HG02943 (cell line): Measurements from ENCODE around the gene AHI1.
"Not testable (repeated sequence)": the region's sequence is repeated elsewhere in the genome, so short reads cannot be mapped to it uniquely, and the experiment has no call there.

ENCODE experiments used
- ATAC-seq: cut with Tn5 transposase; IDR thresholded peaks from one replicate; pipeline ENCODE4 v1.9.1; 2021; ENCODE audit warnings: mild to moderate bottlenecking, low read depth, moderate library complexity; ENCODE audit not compliant: unreplicated experiment

Gene AHI1

DNA sequence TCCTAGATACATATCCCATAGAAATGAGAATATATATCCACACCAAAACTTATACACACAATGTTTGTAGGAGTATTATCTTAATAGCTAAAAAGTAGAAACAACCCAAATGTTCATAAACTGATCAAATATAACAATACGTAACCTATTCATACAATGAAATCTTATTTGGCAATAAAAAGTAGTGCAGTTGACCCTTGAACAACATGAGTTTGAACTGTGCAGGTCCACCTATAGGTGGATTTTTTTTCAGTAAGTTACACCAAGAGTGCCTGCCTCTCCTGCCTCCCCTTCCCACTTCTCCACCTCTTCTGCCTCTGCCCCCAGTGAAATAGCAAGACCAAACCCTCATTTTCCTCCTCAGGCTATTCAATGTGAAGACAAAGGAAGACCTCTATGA is 95.2 kb downstream of the AHI1 start:
- no peak for ATAC-seq

- ATAC-seq: no peak
These were observed 100.2 kb downstream of the AHI1 start for GRCh38 chr6:135397172-135397952.

GRCh38 chr6:135395136-135395535 is 102.4 kb downstream of the AHI1 start:
- no peak for ATAC-seq

DNA sequence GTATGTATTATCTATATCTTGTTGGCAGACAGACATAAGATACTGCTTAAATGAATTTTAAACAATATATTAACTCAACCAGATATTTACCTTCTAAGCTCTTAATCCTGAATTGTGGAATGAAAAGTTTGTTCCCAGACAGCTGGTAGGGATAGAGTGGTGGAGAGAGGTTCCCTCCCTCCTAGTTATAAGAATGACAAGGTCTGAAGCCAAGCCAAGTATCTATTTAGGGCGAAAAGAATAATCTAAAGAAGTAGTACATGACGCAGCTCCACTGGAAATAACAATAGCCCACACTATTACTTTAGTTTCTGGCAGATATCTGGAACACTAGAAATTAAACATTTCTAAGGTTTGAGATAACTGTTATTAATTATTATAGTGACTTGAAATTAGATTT is 104.3 kb downstream of the AHI1 start:
- ATAC-seq: no peak

- no peak for ATAC-seq
These were observed 107.1 kb downstream of the AHI1 start for GRCh38 chr6:135390458-135390857.

DNA sequence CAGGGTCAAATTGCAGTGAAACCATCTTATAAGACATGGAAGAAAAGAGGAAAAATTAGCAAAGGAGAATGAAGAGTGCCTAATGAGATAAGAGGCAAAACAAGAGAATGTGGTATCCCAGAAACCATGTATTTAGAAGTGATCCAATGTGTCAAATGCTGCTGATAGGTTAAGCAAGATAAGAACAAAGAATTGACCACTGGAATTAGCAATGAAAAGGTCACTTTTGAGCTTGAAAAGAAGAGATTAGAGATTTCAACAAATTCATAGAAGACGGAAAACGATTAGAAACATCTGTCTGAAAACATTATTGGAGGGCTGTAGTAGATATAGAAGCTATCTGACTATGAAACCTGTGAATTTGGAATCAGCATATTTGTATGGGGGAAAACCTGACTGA is 112.2 kb downstream of the AHI1 start:
- no peak for ATAC-seq

DNA sequence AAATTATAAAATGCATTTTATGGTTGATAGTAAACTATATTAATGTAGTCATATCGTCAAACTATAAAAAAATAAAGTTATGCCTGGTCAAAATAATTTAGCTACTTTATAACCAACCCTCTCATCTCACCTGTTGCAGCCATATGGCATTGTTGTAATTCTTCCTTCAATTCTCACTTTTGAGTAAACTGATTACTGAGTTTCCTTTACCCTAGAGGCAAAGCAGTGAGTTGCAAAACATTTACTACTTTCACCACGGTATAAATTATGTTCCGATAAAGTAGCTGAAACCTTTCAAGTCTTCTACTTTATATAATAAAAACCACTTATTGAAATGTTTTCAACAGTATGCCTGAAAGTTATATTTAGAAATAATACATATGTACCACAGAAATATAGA is 113.8 kb downstream of the AHI1 start:
- ATAC-seq: no peak

DNA sequence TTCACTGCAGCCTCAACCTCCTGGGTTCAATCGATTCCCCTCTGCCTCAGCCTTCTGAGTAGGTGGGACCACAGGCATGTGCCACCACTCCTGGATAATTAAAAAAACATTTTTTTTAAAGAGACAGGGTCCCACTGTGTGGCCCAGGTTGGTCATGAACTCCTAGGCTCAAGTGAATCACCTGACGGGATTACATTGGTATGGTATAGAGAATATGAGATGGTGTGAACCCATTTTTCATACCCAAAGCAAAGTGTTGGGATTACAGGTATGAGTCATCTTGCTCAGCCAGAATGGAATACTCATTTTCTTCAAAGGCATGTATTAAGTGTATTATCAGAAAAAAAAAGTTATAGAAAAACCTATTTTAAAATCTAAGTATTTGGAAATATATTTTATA is 114.2 kb downstream of the AHI1 start:
- ATAC-seq: no peak

- ATAC-seq: peak; percentile 59
These were observed 115.3 kb downstream of the AHI1 start for GRCh38 chr6:135382182-135382628.

- ATAC-seq: no peak
These were observed 116.7 kb downstream of the AHI1 start for GRCh38 chr6:135380793-135381192.

DNA sequence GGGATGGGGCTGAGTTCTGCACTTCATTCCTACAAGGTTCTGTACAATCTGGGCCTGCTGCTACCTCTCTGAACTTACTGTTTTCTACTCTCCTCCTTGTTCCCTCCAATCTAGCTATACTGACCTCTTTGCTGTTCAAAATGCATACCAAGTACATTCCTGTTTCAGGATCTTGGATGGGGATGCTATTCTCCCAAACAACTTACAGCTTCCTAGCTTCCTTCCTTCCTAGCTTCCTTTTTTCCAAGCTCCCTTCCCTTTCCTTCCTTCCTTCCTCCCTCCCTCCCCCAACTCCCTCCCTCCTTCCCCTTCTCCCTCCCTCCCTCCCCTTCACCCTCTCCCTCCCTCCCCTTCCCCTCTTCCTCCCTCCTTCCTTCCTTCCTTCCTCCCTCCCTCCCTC is 117.9 kb downstream of the AHI1 start:
- no peak for ATAC-seq

DNA sequence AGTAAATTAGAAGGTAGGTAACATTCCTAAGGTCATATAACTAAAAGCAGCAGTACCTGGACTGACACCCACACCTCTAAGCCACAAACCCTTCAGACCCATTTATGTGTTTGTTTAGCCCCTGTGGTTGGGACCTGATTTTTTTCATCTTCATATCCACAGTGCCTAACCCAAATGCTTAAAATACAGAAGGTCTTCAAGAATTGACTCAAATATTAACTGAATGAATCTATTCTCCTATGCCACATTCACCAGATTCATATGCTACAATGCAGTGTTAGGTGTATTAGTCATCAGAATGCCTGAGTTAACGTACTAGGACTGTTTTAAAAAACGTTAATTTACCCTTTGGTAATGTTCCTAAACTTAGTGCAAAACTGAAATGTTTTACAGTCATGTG is 124.8 kb downstream of the AHI1 start:
- no peak for ATAC-seq

DNA sequence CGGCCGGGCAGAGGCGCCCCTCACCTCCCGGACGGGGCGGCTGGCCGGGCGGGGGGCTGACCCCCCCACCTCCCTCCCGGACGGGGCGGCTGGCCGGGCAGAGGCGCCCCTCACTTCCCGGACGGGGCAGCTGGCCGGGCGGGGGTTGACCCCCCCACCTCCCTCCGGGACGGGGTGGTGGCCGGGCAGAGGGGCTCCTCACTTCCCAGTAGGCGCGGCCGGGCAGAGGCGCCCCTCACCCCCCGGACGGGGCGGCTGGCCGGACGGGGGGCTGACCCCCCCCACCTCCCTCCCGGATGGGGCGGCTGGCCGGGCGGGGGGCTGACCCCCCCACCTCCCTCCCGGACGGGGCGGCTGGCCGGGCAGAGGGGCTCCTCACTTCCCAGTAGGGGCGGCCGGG is 133.9 kb downstream of the AHI1 start:
- not testable (repeated sequence) for ATAC-seq

- ATAC-seq: no peak
These were observed 135.4 kb downstream of the AHI1 start for GRCh38 chr6:135362124-135362523.

- no peak for ATAC-seq
These were observed 137.3 kb downstream of the AHI1 start for GRCh38 chr6:135360222-135360621.

DNA sequence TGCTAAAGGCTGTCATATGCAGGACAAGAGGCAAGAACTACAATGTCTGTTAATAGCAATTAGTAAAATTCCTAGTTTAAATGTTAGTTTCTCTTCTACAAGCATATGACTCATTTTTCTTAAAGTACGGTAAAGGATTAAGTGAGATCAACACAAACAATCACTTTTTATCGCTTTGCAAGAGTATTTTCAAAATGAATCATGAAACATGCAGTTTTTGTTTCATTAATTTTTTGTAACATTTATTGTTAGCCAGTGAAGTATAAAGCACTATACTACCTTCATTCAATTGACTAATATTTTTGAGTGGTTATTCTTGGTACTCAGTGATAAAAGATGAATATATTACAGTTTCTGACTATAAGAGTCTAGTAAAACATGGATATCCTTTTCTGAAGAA is 138.6 kb downstream of the AHI1 start:
- ATAC-seq: no peak

DNA sequence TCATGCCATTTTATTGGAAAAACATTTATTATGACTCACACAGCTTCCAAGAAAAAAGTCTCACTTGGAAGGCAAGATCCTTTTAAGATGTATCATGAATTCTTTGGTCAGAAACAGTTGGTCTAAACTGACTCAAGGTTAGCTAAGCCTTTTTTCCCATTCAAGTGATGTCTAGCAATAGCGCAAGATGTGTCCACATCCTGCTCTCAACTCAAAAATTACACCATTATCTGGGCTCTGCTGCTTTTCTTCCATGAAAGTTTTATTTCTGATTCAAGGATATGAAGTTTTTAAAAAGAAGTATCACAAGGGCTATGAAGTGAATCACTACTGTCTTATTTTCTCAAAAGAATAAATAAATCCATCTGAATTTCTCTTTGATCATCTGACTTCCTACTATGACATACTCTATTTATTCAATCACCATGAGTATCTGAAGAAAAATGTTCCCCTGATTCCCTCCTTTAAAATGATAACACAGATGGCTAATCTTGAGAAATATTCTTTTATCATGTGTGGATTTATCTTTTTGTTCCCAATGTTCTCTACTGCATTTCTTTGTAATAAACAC is 139.2 kb downstream of the AHI1 start:
- ATAC-seq: no peak

GRCh38 chr6:135354407-135354806 is 143.1 kb downstream of the AHI1 start:
- no peak for ATAC-seq

DNA sequence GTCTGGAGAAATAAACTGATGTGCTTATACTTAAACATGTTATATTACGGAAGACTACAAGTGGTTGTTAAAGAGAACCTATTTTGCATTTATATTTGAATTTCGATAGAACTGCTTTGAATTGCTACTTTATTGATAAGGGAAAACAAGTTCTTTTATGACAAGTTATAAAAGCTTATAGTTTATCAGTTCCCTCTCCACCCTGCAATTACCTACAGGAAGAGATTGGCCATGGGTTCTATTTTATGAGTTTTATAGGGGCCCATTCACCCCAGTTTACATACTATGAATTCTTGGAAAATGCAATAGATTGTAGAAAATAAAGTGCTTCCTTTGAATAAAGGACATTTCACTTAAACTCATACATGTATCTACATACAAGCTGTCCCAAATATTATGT is 144.4 kb downstream of the AHI1 start:
- ATAC-seq: no peak

GRCh38 chr6:135351635-135352034 is 145.9 kb downstream of the AHI1 start:
- ATAC-seq: no peak

DNA sequence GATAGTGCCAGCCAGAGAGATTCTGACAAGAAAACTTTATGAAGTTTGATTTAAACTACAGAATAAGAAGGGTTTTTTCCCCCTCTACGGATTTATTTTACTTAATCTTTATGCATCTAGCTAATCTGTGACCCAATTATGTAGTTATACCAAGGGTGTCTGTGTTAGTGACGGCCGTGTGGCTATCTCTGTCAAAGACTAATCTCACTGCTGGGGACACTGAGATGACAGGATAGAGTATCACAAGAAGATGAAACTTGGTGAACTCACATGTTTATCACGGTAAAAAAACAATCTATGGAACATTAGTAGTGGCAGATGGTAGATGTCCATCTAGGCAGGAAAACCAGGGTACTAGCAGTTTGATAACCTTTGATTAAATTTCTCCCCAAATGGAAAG is 149.7 kb downstream of the AHI1 start:
- no peak for ATAC-seq

- ATAC-seq: no peak
These were observed 150.8 kb downstream of the AHI1 start for GRCh38 chr6:135346747-135347146.
